H1 (cell line): ENCODE results near the gene ZBTB24.

Source experiments
- HDAC6 ChIP-seq: IDR thresholded peaks from one replicate; pipeline ENCODE4 v1.7.1; 2012; ENCODE audit warnings: low read depth, mild to moderate bottlenecking, inconsistent platforms, low read length, moderate library complexity
- SP1 ChIP-seq: IDR thresholded peaks from 2 replicates; pipeline ENCODE4 v1.6.1; 2011; ENCODE audit warnings: low read depth, low read length

DNA sequence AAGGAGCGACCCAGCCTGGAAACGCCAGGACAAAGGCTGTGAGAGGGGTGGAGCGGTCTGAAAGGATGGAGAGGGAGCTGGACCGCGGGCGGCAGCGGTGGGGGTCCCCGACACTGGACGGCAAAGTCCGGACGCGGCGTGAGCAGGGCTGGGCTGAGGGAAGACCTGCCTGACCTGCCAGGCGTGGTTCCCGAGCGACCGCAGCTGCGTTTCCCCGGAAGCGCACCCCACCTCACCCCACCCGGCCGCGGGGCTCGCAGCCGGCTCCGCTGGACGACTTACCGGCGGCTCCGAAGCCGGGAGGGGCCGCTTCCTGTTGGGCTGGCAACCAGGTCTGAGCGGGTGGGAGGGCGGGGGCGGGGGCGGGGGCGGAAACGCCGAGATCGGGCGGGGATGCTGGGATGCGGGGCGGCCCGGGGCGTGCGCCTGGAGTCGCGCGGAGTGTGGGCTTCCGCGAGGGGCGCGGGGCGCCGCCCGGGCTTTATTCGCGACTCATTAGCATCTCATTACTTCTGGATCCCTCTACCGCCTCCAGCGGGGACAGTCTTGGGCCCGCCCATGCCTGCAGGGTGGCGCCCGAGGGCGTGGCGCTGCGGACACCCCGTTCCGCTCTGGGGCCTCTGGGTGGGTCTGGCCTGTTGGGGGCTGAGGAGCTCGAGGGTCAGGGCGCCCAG lies 27.4 kb downstream of the ZBTB24 start, which contains the start of gene MICAL1:
- no peak for TF ChIP-seq SP1
- TF ChIP-seq HDAC6 = no peak
